ENCODE results near the gene SGCD.

The SGCD gene

GRCh38 chr5:156330141-156330870 lies 3.3 kb downstream of the SGCD start:
- no peaks in the 10 kb centered on the region for H3K9me3 ChIP-seq (ENCODE audit: control insufficient read depth, low read length)
- peaks cover 8% of the 10 kb centered on the region for H3K4me1 ChIP-seq (ENCODE audit: control insufficient read depth, insufficient read depth, low read length, poor library complexity, severe bottlenecking)
- no peak overlapping the region for H3K27ac ChIP-seq (ENCODE audit: low read depth, low read length, severe bottlenecking)
- 70 to 100% methylated on average over 1 to 3 of the region's 7 CpGs for WGBS, 2 experiments (ENCODE audit: insufficient coverage in 2 of 2)
- no peak overlapping the region for H3K4me3 ChIP-seq (ENCODE audit: extremely low read depth, insufficient read depth, low read length, poor library complexity, severe bottlenecking)
- no peaks in the 10 kb centered on the region for H3K36me3 ChIP-seq (ENCODE audit: control insufficient read depth, insufficient read depth, low read length)

- Histone ChIP-seq H3K27ac (ENCODE audit: low read depth, low read length, severe bottlenecking) (no peak overlapping the region), H3K9me3 (ENCODE audit: control insufficient read depth, low read length) (no peaks in the 10 kb centered on the region), H3K4me1 (ENCODE audit: control insufficient read depth, insufficient read depth, low read length, poor library complexity, severe bottlenecking) (peaks cover 8% of the 10 kb centered on the region), H3K36me3 (ENCODE audit: control insufficient read depth, insufficient read depth, low read length) (no peaks in the 10 kb centered on the region), H3K4me3 (ENCODE audit: extremely low read depth, insufficient read depth, low read length, poor library complexity, severe bottlenecking) (no peak overlapping the region)
- WGBS, 2 experiments (ENCODE audit: insufficient coverage in 2 of 2), result 80 to 100% methylated on average over 1 of the region's 1 CpG
Observed at GRCh38 chr5:156331181-156331580, 4.2 kb downstream of the SGCD start.

- 90 to 96% methylated on average over 4 to 5 of the region's 6 CpGs for WGBS, 2 experiments (ENCODE audit: insufficient coverage in 2 of 2)
Observed at GRCh38 chr5:156331845-156332244, 4.9 kb downstream of the SGCD start.

GRCh38 chr5:156332245-156332644 lies 5.3 kb downstream of the SGCD start:
- 75 to 90% methylated on average over 2 of the region's 2 CpGs for WGBS, 2 experiments (ENCODE audit: insufficient coverage in 2 of 2)
- peaks cover 3% of the 10 kb centered on the region for H3K4me1 ChIP-seq (ENCODE audit: control insufficient read depth, insufficient read depth, low read length, poor library complexity, severe bottlenecking)
- no peaks in the 10 kb centered on the region for H3K9me3 ChIP-seq (ENCODE audit: control insufficient read depth, low read length)
- H3K27ac ChIP-seq (ENCODE audit: low read depth, low read length, severe bottlenecking), result no peak overlapping the region
- H3K36me3 ChIP-seq (ENCODE audit: control insufficient read depth, insufficient read depth, low read length), result no peaks in the 10 kb centered on the region
- no peak overlapping the region for H3K4me3 ChIP-seq (ENCODE audit: extremely low read depth, insufficient read depth, low read length, poor library complexity, severe bottlenecking)

More at GRCh38 chr5:156331845-156332244, 4.9 kb downstream of the SGCD start:
- Histone ChIP-seq H3K36me3 (ENCODE audit: control insufficient read depth, insufficient read depth, low read length) (no peaks in the 10 kb centered on the region), H3K4me3 (ENCODE audit: extremely low read depth, insufficient read depth, low read length, poor library complexity, severe bottlenecking) (no peak overlapping the region), H3K4me1 (ENCODE audit: control insufficient read depth, insufficient read depth, low read length, poor library complexity, severe bottlenecking) (peaks cover 3% of the 10 kb centered on the region), H3K27ac (ENCODE audit: low read depth, low read length, severe bottlenecking) (no peak overlapping the region), H3K9me3 (ENCODE audit: control insufficient read depth, low read length) (no peaks in the 10 kb centered on the region)

- no peaks in the 10 kb centered on the region for H3K36me3 ChIP-seq (ENCODE audit: control insufficient read depth, insufficient read depth, low read length)
- no peak overlapping the region for H3K4me3 ChIP-seq (ENCODE audit: extremely low read depth, insufficient read depth, low read length, poor library complexity, severe bottlenecking)
- H3K9me3 ChIP-seq (ENCODE audit: control insufficient read depth, low read length), result no peaks in the 10 kb centered on the region
- H3K27ac ChIP-seq (ENCODE audit: low read depth, low read length, severe bottlenecking), result no peak overlapping the region
- WGBS, 2 experiments (ENCODE audit: insufficient coverage in 2 of 2), result 86 to 100% methylated on average over 1 of the region's 2 CpGs
- H3K4me1 ChIP-seq (ENCODE audit: control insufficient read depth, insufficient read depth, low read length, poor library complexity, severe bottlenecking), result no peaks in the 10 kb centered on the region
Observed at GRCh38 chr5:156339139-156339841, 12.3 kb downstream of the SGCD start.

GRCh38 chr5:156340893-156341292 lies 13.9 kb downstream of the SGCD start:
- no peak overlapping the region for H3K4me3 ChIP-seq (ENCODE audit: extremely low read depth, insufficient read depth, low read length, poor library complexity, severe bottlenecking)
- no peak overlapping the region for H3K27ac ChIP-seq (ENCODE audit: low read depth, low read length, severe bottlenecking)
- H3K9me3 ChIP-seq (ENCODE audit: control insufficient read depth, low read length), result no peaks in the 10 kb centered on the region
- H3K36me3 ChIP-seq (ENCODE audit: control insufficient read depth, insufficient read depth, low read length), result no peaks in the 10 kb centered on the region
- no peaks in the 10 kb centered on the region for H3K4me1 ChIP-seq (ENCODE audit: control insufficient read depth, insufficient read depth, low read length, poor library complexity, severe bottlenecking)
- WGBS, 2 experiments (ENCODE audit: insufficient coverage in 2 of 2), result 100% methylated on average over 1 of the region's 1 CpG; no CpG with 5 or more reads in 1 of the 2 experiments

GRCh38 chr5:156350256-156350655 lies 23.3 kb downstream of the SGCD start:
- Histone ChIP-seq H3K27ac (ENCODE audit: low read depth, low read length, severe bottlenecking) (no peak overlapping the region), H3K4me3 (ENCODE audit: extremely low read depth, insufficient read depth, low read length, poor library complexity, severe bottlenecking) (no peak overlapping the region), H3K4me1 (ENCODE audit: control insufficient read depth, insufficient read depth, low read length, poor library complexity, severe bottlenecking) (no peaks in the 10 kb centered on the region), H3K9me3 (ENCODE audit: control insufficient read depth, low read length) (no peaks in the 10 kb centered on the region), H3K36me3 (ENCODE audit: control insufficient read depth, insufficient read depth, low read length) (no peaks in the 10 kb centered on the region)
- 90 to 100% methylated on average over 2 of the region's 2 CpGs for WGBS, 2 experiments (ENCODE audit: insufficient coverage in 2 of 2)

GRCh38 chr5:156351423-156351822 lies 24.5 kb downstream of the SGCD start:
- no peaks in the 10 kb centered on the region for H3K36me3 ChIP-seq (ENCODE audit: control insufficient read depth, insufficient read depth, low read length)
- no peak overlapping the region for H3K4me3 ChIP-seq (ENCODE audit: extremely low read depth, insufficient read depth, low read length, poor library complexity, severe bottlenecking)
- H3K9me3 ChIP-seq (ENCODE audit: control insufficient read depth, low read length), result no peaks in the 10 kb centered on the region
- H3K4me1 ChIP-seq (ENCODE audit: control insufficient read depth, insufficient read depth, low read length, poor library complexity, severe bottlenecking), result no peaks in the 10 kb centered on the region
- 88 to 100% methylated on average over 1 to 2 of the region's 4 CpGs for WGBS, 2 experiments (ENCODE audit: insufficient coverage in 2 of 2)
- H3K27ac ChIP-seq (ENCODE audit: low read depth, low read length, severe bottlenecking), result no peak overlapping the region

- no peak overlapping the region for H3K27ac ChIP-seq (ENCODE audit: low read depth, low read length, severe bottlenecking)
Observed at GRCh38 chr5:156354571-156354970, 27.6 kb downstream of the SGCD start.

GRCh38 chr5:156356238-156356637 lies 29.3 kb downstream of the SGCD start:
- Histone ChIP-seq H3K27ac (ENCODE audit: low read depth, low read length, severe bottlenecking) (no peak overlapping the region), H3K9me3 (ENCODE audit: control insufficient read depth, low read length) (no peaks in the 10 kb centered on the region), H3K36me3 (ENCODE audit: control insufficient read depth, insufficient read depth, low read length) (no peaks in the 10 kb centered on the region), H3K4me3 (ENCODE audit: extremely low read depth, insufficient read depth, low read length, poor library complexity, severe bottlenecking) (no peak overlapping the region), H3K4me1 (ENCODE audit: control insufficient read depth, insufficient read depth, low read length, poor library complexity, severe bottlenecking) (no peaks in the 10 kb centered on the region)
- WGBS, 2 experiments (ENCODE audit: insufficient coverage in 2 of 2), result 100% methylated on average over 1 of the region's 2 CpGs; no CpG with 5 or more reads in 1 of the 2 experiments

More at GRCh38 chr5:156354571-156354970, 27.6 kb downstream of the SGCD start:
- H3K9me3 ChIP-seq (ENCODE audit: control insufficient read depth, low read length), result no peaks in the 10 kb centered on the region
- no peaks in the 10 kb centered on the region for H3K4me1 ChIP-seq (ENCODE audit: control insufficient read depth, insufficient read depth, low read length, poor library complexity, severe bottlenecking)
- H3K36me3 ChIP-seq (ENCODE audit: control insufficient read depth, insufficient read depth, low read length), result no peaks in the 10 kb centered on the region
- no peak overlapping the region for H3K4me3 ChIP-seq (ENCODE audit: extremely low read depth, insufficient read depth, low read length, poor library complexity, severe bottlenecking)

- no peak overlapping the region for H3K27ac ChIP-seq (ENCODE audit: low read depth, low read length, severe bottlenecking)
- H3K9me3 ChIP-seq (ENCODE audit: control insufficient read depth, low read length), result no peaks in the 10 kb centered on the region
- WGBS, 2 experiments (ENCODE audit: insufficient coverage in 2 of 2), result 100% methylated on average over 1 of the region's 1 CpG; no CpG with 5 or more reads in 1 of the 2 experiments
- no peaks in the 10 kb centered on the region for H3K36me3 ChIP-seq (ENCODE audit: control insufficient read depth, insufficient read depth, low read length)
- H3K4me1 ChIP-seq (ENCODE audit: control insufficient read depth, insufficient read depth, low read length, poor library complexity, severe bottlenecking), result no peaks in the 10 kb centered on the region
- H3K4me3 ChIP-seq (ENCODE audit: extremely low read depth, insufficient read depth, low read length, poor library complexity, severe bottlenecking), result no peak overlapping the region
Observed at GRCh38 chr5:156359476-156359875, 32.5 kb downstream of the SGCD start.

Measured in mesodermal cell (in vitro differentiated cells).